OCI-LY7 (cell line): Measurements from ENCODE around the gene NDUFB3. TPM values are rescaled to one million over a fixed set of nuclear protein-coding genes. Genes with fewer than 3 reads are reported as not detected.

ENCODE experiments used
- BruUV-seq: library from RNA; stranded (reverse); fragments of 400-500 nt; replicated peaks from 2 replicates; lab custom pipeline; 2021; lab: Mats Ljungman, UMichigan
- CTCF ChIA-PET: fragments of 300-600 bp; sonication (Branson Sonifier 250); formaldehyde crosslinking; loops from one replicate; lab custom pipeline; 2022; ENCODE audit warnings: antibody characterized with exemption; ENCODE audit not compliant: unreplicated experiment; lab: Charles Lee
- POLR2A ChIA-PET: fragments of 300-600 bp; sonication (Branson Sonifier 250); formaldehyde crosslinking; loops from one replicate; lab custom pipeline; 2022; ENCODE audit warnings: antibody characterized with exemption; lab: Charles Lee
- DNase-seq: peaks from one replicate; pipeline ENCODE4 v3.0.0-alpha.2; 2015; ENCODE audit warnings: low spot score
- H2AFZ ChIP-seq: fragments of 200-600 bp; sonication (generic), shearing (Covaris generic); 2 replicates; pipeline ENCODE4 v1.6.1; 2014; ENCODE audit warnings: mild to moderate bottlenecking, antibody characterized with exemption, low read length, moderate library complexity
- H3K27ac ChIP-seq: fragments of 200-600 bp; sonication (generic); 2 replicates; pipeline ENCODE4 v1.5.1; 2014; ENCODE audit warnings: mixed run types, low read depth, mild to moderate bottlenecking, moderate library complexity, low read length, inconsistent platforms; ENCODE audit not compliant: poor library complexity, severe bottlenecking
- H3K36me3 ChIP-seq: fragments of 200-600 bp; sonication (generic); 2 replicates; pipeline ENCODE4 v1.6.1; 2014; ENCODE audit warnings: mild to moderate bottlenecking, antibody characterized with exemption, low read length, moderate library complexity, mixed read lengths; ENCODE audit not compliant: insufficient read depth
- H3K4me1 ChIP-seq: fragments of 200-600 bp; sonication (generic); 2 replicates; pipeline ENCODE4 v1.5.1; 2014; ENCODE audit warnings: mild to moderate bottlenecking, low read length; ENCODE audit not compliant: insufficient read depth, poor library complexity, severe bottlenecking
- H3K4me2 ChIP-seq: fragments of 200-600 bp; sonication (generic); 2 replicates; pipeline ENCODE4 v1.6.1; 2014; ENCODE audit warnings: mild to moderate bottlenecking, low read length
- H3K4me3 ChIP-seq: fragments of 200-600 bp; sonication (generic); 2 replicates; pipeline ENCODE4 v1.5.1; 2014; ENCODE audit warnings: mild to moderate bottlenecking, low read depth, low read length; ENCODE audit not compliant: poor library complexity, severe bottlenecking
- H3K79me2 ChIP-seq: fragments of 200-600 bp; sonication (generic); 2 replicates; pipeline ENCODE4 v1.6.1; 2016; ENCODE audit warnings: low read depth, mild to moderate bottlenecking, low read length, moderate library complexity, mixed read lengths; ENCODE audit not compliant: insufficient read depth
- H3K9me2 ChIP-seq: fragments of 200-600 bp; sonication (generic); 2 replicates; pipeline ENCODE4 v1.6.1; 2016; ENCODE audit warnings: mild to moderate bottlenecking, low read length, mixed read lengths; ENCODE audit not compliant: insufficient read depth
- H3K9me3 ChIP-seq: fragments of 200-600 bp; sonication (generic); 2 replicates; pipeline ENCODE4 v1.6.1; 2014; ENCODE audit warnings: mild to moderate bottlenecking, mixed run types, low read length, mixed read lengths
- H4K20me1 ChIP-seq: fragments of 200-600 bp; sonication (generic); 2 replicates; pipeline ENCODE4 v1.6.1; 2014; ENCODE audit warnings: mild to moderate bottlenecking, antibody characterized with exemption, low read length, moderate library complexity, mixed read lengths; ENCODE audit not compliant: insufficient read depth
- CTCF ChIP-seq: fragments of 200-600 bp; sonication (generic); conservative IDR thresholded peaks from 2 replicates; pipeline ENCODE4 v1.5.1; 2014; ENCODE audit warnings: mild to moderate bottlenecking, antibody characterized with exemption, low read length, moderate library complexity, mixed read lengths
- EZH2phosphoT487 ChIP-seq: fragments of 200-600 bp; sonication (generic); IDR thresholded peaks from 2 replicates; pipeline ENCODE4 v1.6.1; 2018; ENCODE audit warnings: low read depth, borderline replicate concordance, mild to moderate bottlenecking, mixed run types, antibody characterized with exemption, low read length, moderate library complexity, mixed read lengths
- intact Hi-C: fragments of 100-400 bp; cut with micrococcal nuclease; formaldehyde crosslinking; loops from one replicate; pipeline ENCODE4 v1.10.0; 2022; ENCODE audit not compliant: unreplicated experiment
- total RNA-seq, 2 experiments: library from RNA; depleted of rRNA in 1 of 2; stranded (reverse); fragments of >200 nt in 1 of 2; shearing (Covaris generic) in 1 of 2; gene quantifications; 2 replicates each; pipeline ENCODE4 v1.2.3, GENCODE V29; 2014 to 2022

Gene NDUFB3
- total RNA-seq, 2 experiments from 2014 or later, result 90.5 to 115 TPM

- ChIA-PET POLR2A (interaction anchor here (1.1 to 2.3 kb wide), 2 partner anchors 10 to 11 kb away, joined by 3 to 7 read pairs; partner anchors contain the start of gene CFLAR), CTCF (no interaction called here)
- Histone ChIP-seq H3K9me3 (no peaks in the 10 kb centered on the region), H2AFZ (no peak overlapping the region), H3K36me3 (no peaks in the 10 kb centered on the region), H3K79me2 (no peaks in the 10 kb centered on the region), H3K4me2 (no peak overlapping the region), H3K27ac (no peak overlapping the region), H4K20me1 (no peaks in the 10 kb centered on the region), H3K9me2 (no peaks in the 10 kb centered on the region), H3K4me1 (peaks cover 8% of the 10 kb centered on the region), H3K4me3 (no peak overlapping the region)
- intact Hi-C loops, result no loop called here
- DNase-seq, result no peak
- no peak for TF ChIP-seq EZH2phosphoT487
- TF ChIP-seq CTCF, result no peak
- no TSS peak for BruUV-seq
Observed at GRCh38 chr2:201105759-201106158, 34.0 kb downstream of the NDUFB3 start.

- no peak overlapping the region for H2AFZ ChIP-seq
- CTCF ChIA-PET, result no interaction called here
- no peaks in the 10 kb centered on the region for H3K9me3 ChIP-seq
- no peaks in the 10 kb centered on the region for H3K9me2 ChIP-seq
- no peak for TF ChIP-seq CTCF
- no peaks in the 10 kb centered on the region for H3K79me2 ChIP-seq
- H3K36me3 ChIP-seq, result no peaks in the 10 kb centered on the region
- no peak overlapping the region for H3K4me2 ChIP-seq
- no peak for DNase-seq
- no TSS peak for BruUV-seq
- POLR2A ChIA-PET, result interaction anchor here (0.6 to 2.3 kb wide), 4 partner anchors 8 to 412 kb away, joined by 3 to 7 read pairs (median 4); partner anchors contain the start of gene CFLAR
- intact Hi-C loops, result no loop called here
- no peak overlapping the region for H3K27ac ChIP-seq
- H3K4me3 ChIP-seq, result no peak overlapping the region
- H3K4me1 ChIP-seq, result peaks cover 8% of the 10 kb centered on the region
- H4K20me1 ChIP-seq, result no peaks in the 10 kb centered on the region
Observed at GRCh38 chr2:201107624-201108023, 35.8 kb downstream of the NDUFB3 start.

GRCh38 chr2:201108341-201108740 lies 36.5 kb downstream of the NDUFB3 start:
- intact Hi-C loops, result no loop called here
- no peak overlapping the region for H3K4me2 ChIP-seq
- H3K36me3 ChIP-seq, result no peaks in the 10 kb centered on the region
- H3K9me2 ChIP-seq, result no peaks in the 10 kb centered on the region
- no peak for DNase-seq
- BruUV-seq, result no TSS peak
- no peak overlapping the region for H3K27ac ChIP-seq
- POLR2A ChIA-PET, result interaction anchor here (0.5 to 1.6 kb wide), 4 partner anchors 18 to 119 kb away, joined by 3 to 4 read pairs (median 4); no protein-coding TSS in a partner anchor
- no peak overlapping the region for H3K4me3 ChIP-seq
- H3K79me2 ChIP-seq, result no peaks in the 10 kb centered on the region
- no peaks in the 10 kb centered on the region for H4K20me1 ChIP-seq
- no peaks in the 10 kb centered on the region for H3K9me3 ChIP-seq
- H2AFZ ChIP-seq, result no peak overlapping the region
- TF ChIP-seq CTCF (no peak), EZH2phosphoT487 (no peak)
- CTCF ChIA-PET, result no interaction called here
- H3K4me1 ChIP-seq, result peaks cover 8% of the 10 kb centered on the region
